Endothelial cell of umbilical vein (primary cell): ENCODE measurements around the gene PIK3C2G. TPM values are rescaled to one million over a fixed set of nuclear protein-coding genes. Genes with fewer than 3 reads are reported as not detected.

Experiments
- BruUV-seq: library from RNA; stranded (reverse); fragments of 400-500 nt; replicated peaks from 2 replicates; lab custom pipeline; 2021; lab: Mats Ljungman, UMichigan
- CTCF ChIA-PET: fragments of 300-600, 350-600 bp; sonication (Branson Sonifier 250); formaldehyde crosslinking; loops from one replicate; lab custom pipeline; 2021; ENCODE audit warnings: antibody characterized with exemption, inconsistent platforms; lab: Charles Lee
- POLR2A ChIA-PET: fragments of 300-600, 350-600 bp; sonication (Branson Sonifier 250); formaldehyde crosslinking; loops from one replicate; lab custom pipeline; 2021; ENCODE audit warnings: antibody characterized with exemption, inconsistent platforms; lab: Charles Lee
- DNase-seq: peaks from one replicate; pipeline ENCODE4 v3.0.0-alpha.2; 2011; ENCODE audit warnings: low read depth, low spot score
- FAIRE-seq: peaks from 2 replicates; lab custom pipeline; 2011; peaks lifted over from hg19 to GRCh38; lab: Jason Lieb, UNC
- H2AFZ ChIP-seq: 2 replicates; pipeline ENCODE4 v1.6.0; 2012; ENCODE audit warnings: low read depth, low read length, control low read depth, inconsistent platforms
- H3K27ac ChIP-seq: 2 replicates; pipeline ENCODE4 v1.5.1; 2011; ENCODE audit warnings: low read depth, mild to moderate bottlenecking, control low read depth, low read length, moderate library complexity; ENCODE audit not compliant: insufficient read depth
- H3K27me3 ChIP-seq, 2 experiments: 2 replicates each; pipeline versions ENCODE4 v1.6.0 to v1.6.1; 2011; ENCODE audit warnings: low read length in 2 of 2, mixed read lengths in 1 of 2; ENCODE audit not compliant: control insufficient read depth in 2 of 2, insufficient read depth in 2 of 2
- H3K36me3 ChIP-seq, 2 experiments: 2 replicates in 1 of 2; 3 replicates in 1 of 2; pipeline ENCODE4 v1.5.1; 2011; ENCODE audit warnings: low read length in 2 of 2, mild to moderate bottlenecking in 1 of 2, moderate library complexity in 1 of 2; ENCODE audit not compliant: control insufficient read depth in 2 of 2, insufficient read depth in 2 of 2; ENCODE audit errors: extremely low read depth in 1 of 2
- H3K4me1 ChIP-seq: 3 replicates; pipeline ENCODE4 v1.5.1; 2011; ENCODE audit warnings: mild to moderate bottlenecking, low read length; ENCODE audit not compliant: control insufficient read depth, insufficient read depth; ENCODE audit errors: extremely low read depth
- H3K4me2 ChIP-seq: 2 replicates; pipeline ENCODE4 v1.6.1; 2011; ENCODE audit warnings: low read length, control low read depth, mixed read lengths; ENCODE audit not compliant: insufficient read depth
- H3K4me3 ChIP-seq, 3 experiments: fragments of 200-600 bp in 1 of 3; sonication (generic), shearing (Covaris generic) in 1 of 3; replicated peaks in 1 of 3; 2 replicates each; pipeline ENCODE4 v1.5.1; 2011 to 2016; ENCODE audit warnings: control low read depth in 3 of 3, low read length in 3 of 3, mild to moderate bottlenecking in 2 of 3, inconsistent platforms in 1 of 3, low read depth in 1 of 3, moderate library complexity in 1 of 3; ENCODE audit not compliant: insufficient read depth in 1 of 3
- H3K79me2 ChIP-seq: 2 replicates; pipeline ENCODE4 v1.6.0; 2012; ENCODE audit warnings: low read length, inconsistent platforms; ENCODE audit not compliant: control insufficient read depth, insufficient read depth
- H3K9ac ChIP-seq: replicated peaks from 2 replicates; pipeline ENCODE3; 2011; ENCODE audit warnings: low read length, control low read depth; ENCODE audit not compliant: insufficient read depth; ENCODE audit errors: extremely low read depth
- H3K9me1 ChIP-seq: replicated peaks from 3 replicates; pipeline ENCODE4 v1.6.0; 2011; ENCODE audit warnings: mild to moderate bottlenecking, low read length; ENCODE audit not compliant: control insufficient read depth, insufficient read depth; ENCODE audit errors: extremely low read depth
- H3K9me3 ChIP-seq: replicated peaks from 2 replicates; pipeline ENCODE4 v1.5.1; 2012; ENCODE audit warnings: low read length, inconsistent platforms; ENCODE audit not compliant: control insufficient read depth, insufficient read depth
- H4K20me1 ChIP-seq: replicated peaks from 2 replicates; pipeline ENCODE3; 2011; ENCODE audit warnings: mild to moderate bottlenecking, low read length; ENCODE audit not compliant: control insufficient read depth, insufficient read depth; ENCODE audit errors: extremely low read depth
- CTCF ChIP-seq, 2 donors: IDR thresholded peaks; 1 replicate in 1 of 2; 2 replicates in 1 of 2; pipeline ENCODE4 v1.5.1; 2011; ENCODE audit warnings: low read length in 2 of 2, mild to moderate bottlenecking in 2 of 2, moderate library complexity in 2 of 2, control low read depth in 1 of 2, inconsistent platforms in 1 of 2, low read depth in 1 of 2; ENCODE audit not compliant: insufficient read depth in 1 of 2; ENCODE audit errors: extremely low read depth in 1 of 2
- EZH2 ChIP-seq: IDR thresholded peaks from 2 replicates; pipeline ENCODE4 v1.6.1; 2012; ENCODE audit warnings: borderline replicate concordance, low read depth, mild to moderate bottlenecking, moderate library complexity, low read length, inconsistent platforms; ENCODE audit not compliant: severe bottlenecking
- FOS ChIP-seq: IDR thresholded peaks from 2 replicates; pipeline ENCODE4 v1.6.1; 2011; ENCODE audit warnings: mild to moderate bottlenecking, low read length, moderate library complexity, borderline replicate concordance; ENCODE audit not compliant: insufficient read depth
- GATA2 ChIP-seq: IDR thresholded peaks from 2 replicates; pipeline ENCODE4 v1.7.0; 2011; ENCODE audit warnings: low read depth, mild to moderate bottlenecking, moderate library complexity, mixed read lengths, low read length; ENCODE audit not compliant: insufficient read length, insufficient read depth
- JUN ChIP-seq: IDR thresholded peaks from 2 replicates; pipeline ENCODE4 v1.6.1; 2011; ENCODE audit warnings: borderline replicate concordance, low read depth; ENCODE audit not compliant: insufficient read length, insufficient read depth
- MAX ChIP-seq: IDR thresholded peaks from 2 replicates; pipeline ENCODE4 v1.6.1; 2011; ENCODE audit not compliant: insufficient read depth, insufficient read length
- MYC ChIP-seq: IDR thresholded peaks from one replicate; pipeline ENCODE4 v1.6.1; 2011; ENCODE audit warnings: mild to moderate bottlenecking, low read depth, low read length
- POLR2A ChIP-seq: IDR thresholded peaks from 2 replicates; pipeline ENCODE4 v1.6.1; 2012; ENCODE audit warnings: low read depth, mild to moderate bottlenecking, control low read depth, low read length
- POLR2AphosphoS5 ChIP-seq: IDR thresholded peaks from 2 replicates; pipeline ENCODE4 v1.6.1; 2012; ENCODE audit warnings: low read depth, mild to moderate bottlenecking, control low read depth, low read length, moderate library complexity; ENCODE audit not compliant: insufficient read depth
- dilution Hi-C: fragments of 300-500 bp; cut with MboI; formaldehyde crosslinking; loops from one replicate; pipeline ENCODE4 v1.15.0; 2019; ENCODE audit warnings: low sequenced_read_pairs; ENCODE audit not compliant: extremely low pct_ligation_motif_present
- intact Hi-C: fragments of 100-400 bp; cut with micrococcal nuclease; formaldehyde crosslinking; loops from one replicate; pipeline ENCODE4 v1.10.0; 2022
- polyA plus RNA-seq, 4 experiments: library from polyadenylated mRNA; depleted of rRNA in 3 of 4; stranded (reverse) in 3 of 4; unstranded in 1 of 4; fragments of >200 nt; gene quantifications; 2 replicates each; pipeline versions ENCODE4 v1.2.1 to v1.2.3, GENCODE V29; 2011 to 2012; ENCODE audit warnings: missing spikeins in 1 of 4
- total RNA-seq: library from RNA; stranded (reverse); gene quantifications from 2 replicates; pipeline ENCODE4 v1.2.3, GENCODE V29; 2021

Gene PIK3C2G
- total and polyA plus RNA-seq, 2 donors (not counting 3 experiments of a cell fraction or from before 2014, with no cell fraction given) = not detected

- FAIRE-seq = no peak
- intact Hi-C loops = no loop called here
- CTCF ChIA-PET = no interaction called here
These were observed 126.4 kb downstream of the PIK3C2G start for GRCh38 chr12:18387706-18388105.

More at GRCh38 chr12:18387706-18388105, 126.4 kb downstream of the PIK3C2G start:
- DNase-seq = no peak
- H3K4me3 ChIP-seq = no peak overlapping the region
- H2AFZ ChIP-seq = no peak overlapping the region
- no peak overlapping the region for H3K27ac ChIP-seq
- H3K79me2 ChIP-seq = no peaks in the 10 kb centered on the region
- BruUV-seq = no TSS peak
- no peaks in the 10 kb centered on the region for H3K36me3 ChIP-seq
- H3K9me3 ChIP-seq = no peaks in the 10 kb centered on the region
- no peaks in the 10 kb centered on the region for H3K27me3 ChIP-seq
- dilution Hi-C loops = no loop called here
- no peaks in the 10 kb centered on the region for H4K20me1 ChIP-seq
- H3K4me1 ChIP-seq = no peaks in the 10 kb centered on the region
- TF ChIP-seq GATA2 (no peak), FOS (no peak), JUN (no peak), MAX (no peak), CTCF (IDR thresholded peaks at IDR 0.05; ENCODE audit: extremely low read depth in 1 of 2, insufficient read depth in 1 of 2, low read depth in 1 of 2, low read length in 2 of 2) (no peak), EZH2 (no peak), MYC (no peak), POLR2AphosphoS5 (no peak), POLR2A (no peak)
- no peak overlapping the region for H3K4me2 ChIP-seq
- H3K9ac ChIP-seq = no peak overlapping the region
- POLR2A ChIA-PET = no interaction called here
- H3K9me1 ChIP-seq = no peaks in the 10 kb centered on the region
